ENCODE data around the gene NRXN3. TPM values are rescaled to one million over a fixed set of nuclear protein-coding genes. Genes with fewer than 3 reads are reported as not detected.

The NRXN3 gene
- total RNA-seq, 5 donors from 2014 or later (not counting 1 experiment from before 2014, with no cell fraction given) = not detected

- Mint-ChIP-seq H3K27ac (no peak overlapping the region), H3K27me3 (peaks cover 6 to 10% of the 10 kb centered on the region in 2 donors), H3K36me3 (no peaks in the 10 kb centered on the region), H3K4me3 (no peak overlapping the region), H3K4me1 (no peaks in the 10 kb centered on the region), H3K9me3 (peaks cover 0 to 2% (median 0%) of the 10 kb centered on the region in 3 donors)
- no peaks in the 10 kb centered on the region for H3K27me3 ChIP-seq (replicated peaks in 1 of 2; ENCODE audit: control insufficient read depth in 2 of 2, extremely low read depth in 1 of 2, insufficient read depth in 2 of 2, low read length in 1 of 2)
- no peak overlapping the region for H3K27ac ChIP-seq (ENCODE audit: low read length)
- no peaks in the 10 kb centered on the region for H3K4me1 ChIP-seq (ENCODE audit: control insufficient read depth in 1 of 2, extremely low read depth in 1 of 2, insufficient read depth in 2 of 2, low read length in 2 of 2)
- H3K36me3 ChIP-seq (ENCODE audit: control insufficient read depth in 2 of 2, extremely low read depth in 1 of 2, insufficient read depth in 1 of 2, low read length in 1 of 2) = no peaks in the 10 kb centered on the region
- ChIA-PET POLR2A (interaction anchor here in 1 of 2 donors (0.7 kb wide), 1 partner anchor 29 kb away, joined by 3 read pairs; no protein-coding TSS in a partner anchor), CTCF (no interaction called here)
- ATAC-seq (replicated peaks in 1 of 4) (no peak), DNase-seq (no peak)
- no peaks in the 10 kb centered on the region for H3K9me3 ChIP-seq
- H3K4me3 ChIP-seq (ENCODE audit: control insufficient read depth in 1 of 2, extremely low read depth in 1 of 2, low read length in 1 of 2) = no peak overlapping the region
Measured at GRCh38 chr14:78705989-78706388, 535.8 kb downstream of the NRXN3 start.

GRCh38 chr14:78709795-78710557, 539.8 kb downstream of the NRXN3 start:
- H3K4me3 ChIP-seq (ENCODE audit: control insufficient read depth in 1 of 2, extremely low read depth in 1 of 2, low read length in 1 of 2) = no peak overlapping the region
- peaks cover 0 to 9% (median 2%) of the 10 kb centered on the region in 3 donors for H3K9me3 Mint-ChIP-seq
- H3K9me3 ChIP-seq = no peaks in the 10 kb centered on the region
- H3K4me3 Mint-ChIP-seq = no peak overlapping the region
- ChIA-PET POLR2A (no interaction called here), CTCF (no interaction called here)
- H3K4me1 ChIP-seq (ENCODE audit: control insufficient read depth in 1 of 2, extremely low read depth in 1 of 2, insufficient read depth in 2 of 2, low read length in 2 of 2) = no peaks in the 10 kb centered on the region
- 90% methylated on average over 3 of the region's 5 CpGs for WGBS (ENCODE audit: insufficient coverage)
- H3K36me3 Mint-ChIP-seq = no peaks in the 10 kb centered on the region
- no peak overlapping the region for H3K27ac Mint-ChIP-seq
- DNase-seq (no peak), ATAC-seq (replicated peaks in 1 of 4) (no peak)
- no peaks in the 10 kb centered on the region for H3K27me3 ChIP-seq (replicated peaks in 1 of 2; ENCODE audit: control insufficient read depth in 2 of 2, extremely low read depth in 1 of 2, insufficient read depth in 2 of 2, low read length in 1 of 2)
- H3K4me1 Mint-ChIP-seq = no peaks in the 10 kb centered on the region
- H3K27me3 Mint-ChIP-seq = peaks cover 0 to 3% of the 10 kb centered on the region in 2 donors
- no peaks in the 10 kb centered on the region for H3K36me3 ChIP-seq (ENCODE audit: control insufficient read depth in 2 of 2, extremely low read depth in 1 of 2, insufficient read depth in 1 of 2, low read length in 1 of 2)
- no peak overlapping the region for H3K27ac ChIP-seq (ENCODE audit: low read length)

GRCh38 chr14:78710963-78711362, 540.8 kb downstream of the NRXN3 start:
- Mint-ChIP-seq H3K4me1 (no peaks in the 10 kb centered on the region), H3K27me3 (peaks cover 0 to 3% of the 10 kb centered on the region in 2 donors), H3K4me3 (no peak overlapping the region), H3K27ac (no peak overlapping the region), H3K9me3 (peaks cover 0 to 9% (median 2%) of the 10 kb centered on the region in 3 donors), H3K36me3 (no peaks in the 10 kb centered on the region)
- WGBS (ENCODE audit: insufficient coverage) = no CpG with 5 or more reads among the region's 4 CpGs
- CTCF ChIA-PET = no interaction called here
- DNase-seq = no peak
- H3K27ac ChIP-seq (ENCODE audit: low read length) = no peak overlapping the region
- H3K9me3 ChIP-seq = no peaks in the 10 kb centered on the region
- H3K4me1 ChIP-seq (ENCODE audit: control insufficient read depth in 1 of 2, extremely low read depth in 1 of 2, insufficient read depth in 2 of 2, low read length in 2 of 2) = no peaks in the 10 kb centered on the region
- no peak for ATAC-seq (replicated peaks in 1 of 4)
- no peak overlapping the region for H3K4me3 ChIP-seq (ENCODE audit: control insufficient read depth in 1 of 2, extremely low read depth in 1 of 2, low read length in 1 of 2)
- H3K36me3 ChIP-seq (ENCODE audit: control insufficient read depth in 2 of 2, extremely low read depth in 1 of 2, insufficient read depth in 1 of 2, low read length in 1 of 2) = no peaks in the 10 kb centered on the region
- POLR2A ChIA-PET = no interaction called here
- no peaks in the 10 kb centered on the region for H3K27me3 ChIP-seq (replicated peaks in 1 of 2; ENCODE audit: control insufficient read depth in 2 of 2, extremely low read depth in 1 of 2, insufficient read depth in 2 of 2, low read length in 1 of 2)

GRCh38 chr14:78713716-78714115, 543.5 kb downstream of the NRXN3 start:
- H3K36me3 Mint-ChIP-seq = no peaks in the 10 kb centered on the region
- DNase-seq (no peak), ATAC-seq (replicated peaks in 1 of 4) (no peak)
- no peak overlapping the region for H3K27ac Mint-ChIP-seq
- Histone ChIP-seq H3K27ac (ENCODE audit: low read length) (no peak overlapping the region), H3K4me3 (ENCODE audit: control insufficient read depth in 1 of 2, extremely low read depth in 1 of 2, low read length in 1 of 2) (no peak overlapping the region), H3K4me1 (ENCODE audit: control insufficient read depth in 1 of 2, extremely low read depth in 1 of 2, insufficient read depth in 2 of 2, low read length in 2 of 2) (no peaks in the 10 kb centered on the region), H3K36me3 (ENCODE audit: control insufficient read depth in 2 of 2, extremely low read depth in 1 of 2, insufficient read depth in 1 of 2, low read length in 1 of 2) (no peaks in the 10 kb centered on the region), H3K27me3 (replicated peaks in 1 of 2; ENCODE audit: control insufficient read depth in 2 of 2, extremely low read depth in 1 of 2, insufficient read depth in 2 of 2, low read length in 1 of 2) (no peaks in the 10 kb centered on the region), H3K9me3 (no peaks in the 10 kb centered on the region)
- H3K4me1 Mint-ChIP-seq = no peaks in the 10 kb centered on the region
- no peak overlapping the region for H3K4me3 Mint-ChIP-seq
- POLR2A ChIA-PET = no interaction called here
- H3K27me3 Mint-ChIP-seq = peaks cover 0 to 3% of the 10 kb centered on the region in 2 donors
- CTCF ChIA-PET = no interaction called here
- peaks cover 0 to 9% (median 5%) of the 10 kb centered on the region in 3 donors for H3K9me3 Mint-ChIP-seq

- no peak overlapping the region for H3K4me3 Mint-ChIP-seq
- peaks cover 0 to 9% (median 5%) of the 10 kb centered on the region in 3 donors for H3K9me3 Mint-ChIP-seq
Measured at GRCh38 chr14:78714711-78715110, 544.5 kb downstream of the NRXN3 start.

GRCh38 chr14:78721756-78722480, 551.7 kb downstream of the NRXN3 start:
- Mint-ChIP-seq H3K4me1 (no peaks in the 10 kb centered on the region), H3K4me3 (no peak overlapping the region), H3K36me3 (no peaks in the 10 kb centered on the region), H3K27ac (no peak overlapping the region), H3K27me3 (no peaks in the 10 kb centered on the region), H3K9me3 (no peaks in the 10 kb centered on the region)
- Histone ChIP-seq H3K36me3 (ENCODE audit: control insufficient read depth in 2 of 2, extremely low read depth in 1 of 2, insufficient read depth in 1 of 2, low read length in 1 of 2) (no peaks in the 10 kb centered on the region), H3K9me3 (no peaks in the 10 kb centered on the region), H3K4me1 (ENCODE audit: control insufficient read depth in 1 of 2, extremely low read depth in 1 of 2, insufficient read depth in 2 of 2, low read length in 2 of 2) (no peaks in the 10 kb centered on the region), H3K27me3 (replicated peaks in 1 of 2; ENCODE audit: control insufficient read depth in 2 of 2, extremely low read depth in 1 of 2, insufficient read depth in 2 of 2, low read length in 1 of 2) (no peaks in the 10 kb centered on the region), H3K4me3 (ENCODE audit: control insufficient read depth in 1 of 2, extremely low read depth in 1 of 2, low read length in 1 of 2) (no peak overlapping the region), H3K27ac (ENCODE audit: low read length) (no peak overlapping the region)
- DNase-seq (no peak), ATAC-seq (replicated peaks in 1 of 4) (no peak)
- WGBS (ENCODE audit: insufficient coverage) = 68% methylated on average over 4 of the region's 6 CpGs
- ChIA-PET POLR2A (no interaction called here), CTCF (no interaction called here)

More at GRCh38 chr14:78714711-78715110, 544.5 kb downstream of the NRXN3 start:
- no peak overlapping the region for H3K27ac Mint-ChIP-seq
- Histone ChIP-seq H3K27ac (ENCODE audit: low read length) (no peak overlapping the region), H3K4me1 (ENCODE audit: control insufficient read depth in 1 of 2, extremely low read depth in 1 of 2, insufficient read depth in 2 of 2, low read length in 2 of 2) (no peaks in the 10 kb centered on the region), H3K4me3 (ENCODE audit: control insufficient read depth in 1 of 2, extremely low read depth in 1 of 2, low read length in 1 of 2) (no peak overlapping the region), H3K9me3 (no peaks in the 10 kb centered on the region), H3K36me3 (ENCODE audit: control insufficient read depth in 2 of 2, extremely low read depth in 1 of 2, insufficient read depth in 1 of 2, low read length in 1 of 2) (no peaks in the 10 kb centered on the region), H3K27me3 (replicated peaks in 1 of 2; ENCODE audit: control insufficient read depth in 2 of 2, extremely low read depth in 1 of 2, insufficient read depth in 2 of 2, low read length in 1 of 2) (no peaks in the 10 kb centered on the region)
- WGBS (ENCODE audit: insufficient coverage) = 94% methylated on average over 17 of the region's 18 CpGs
- no peaks in the 10 kb centered on the region for H3K36me3 Mint-ChIP-seq
- peaks cover 0 to 3% of the 10 kb centered on the region in 2 donors for H3K27me3 Mint-ChIP-seq
- no peak for DNase-seq
- ChIA-PET POLR2A (no interaction called here), CTCF (no interaction called here)
- H3K4me1 Mint-ChIP-seq = no peaks in the 10 kb centered on the region
- ATAC-seq (replicated peaks in 1 of 4) = no peak
